K562 (cell line): ENCODE results near the gene PFKFB2. TPM values are rescaled to one million over a fixed set of nuclear protein-coding genes. Genes with fewer than 3 reads are reported as not detected.

Source experiments
- BDP1 ChIP-seq: IDR thresholded peaks from 3 replicates; pipeline ENCODE4 v1.6.1; 2011; ENCODE audit not compliant: insufficient read length, insufficient read depth
- CHD4 ChIP-seq: fragments of 200-600 bp; sonication (generic); IDR thresholded peaks from 3 replicates; pipeline ENCODE4 v1.6.1; 2012; ENCODE audit warnings: low read depth, mild to moderate bottlenecking, mixed read lengths, low read length, inconsistent platforms; ENCODE audit not compliant: insufficient read depth, insufficient replicate concordance, poor library complexity, severe bottlenecking
- CREM ChIP-seq: IDR thresholded peaks from 2 replicates; pipeline ENCODE4 v1.6.1; 2014; ENCODE audit warnings: antibody characterized with exemption, low read depth
- E2F3 ChIP-seq: fragments of 250-450 bp; sonication (Bioruptor Pico); IDR thresholded peaks from 2 replicates; pipeline ENCODE4 v1.4.0; 2020; ENCODE audit warnings: mild to moderate bottlenecking
- EGR1 ChIP-seq: fragments of 450-650 bp; conservative IDR thresholded peaks from 2 replicates; pipeline ENCODE4 v1.6.1; 2017; ENCODE audit warnings: mild to moderate bottlenecking
- ESRRB ChIP-seq: fragments of 250-450 bp; sonication (Bioruptor Pico); IDR thresholded peaks from 2 replicates; pipeline ENCODE4 v1.5.0; 2020; ENCODE audit warnings: mild to moderate bottlenecking, moderate library complexity, borderline replicate concordance
- FOSL1 ChIP-seq: fragments of 200-800 bp; sonication (Bioruptor generic); conservative IDR thresholded peaks from 2 replicates; pipeline ENCODE4 v1.6.1; 2016; ENCODE audit warnings: missing genetic modification characterization, missing compliant biosample characterization
- HMBOX1 ChIP-seq: sonication (generic); IDR thresholded peaks from 2 replicates; pipeline ENCODE4 v1.6.1; 2016
- HNRNPK ChIP-seq: fragments of 200-400 bp; formaldehyde crosslinking; IDR thresholded peaks from one replicate; pipeline ENCODE4 v1.6.1; 2018; ENCODE audit warnings: mild to moderate bottlenecking, low read depth, low read length; ENCODE audit not compliant: poor library complexity, severe bottlenecking
- KDM1A ChIP-seq, 2 experiments: fragments of 450-650 bp; IDR thresholded peaks; 2 replicates each; pipeline ENCODE4 v1.6.1; 2016; ENCODE audit warnings: mild to moderate bottlenecking in 2 of 2
- MAFF ChIP-seq: IDR thresholded peaks from 2 replicates; pipeline ENCODE4 v1.6.1; 2012; ENCODE audit warnings: low read length, improper control_type of control experiment
- MNT ChIP-seq, 2 experiments: fragments of 450-650 bp; conservative IDR thresholded peaks; 2 replicates each; pipeline ENCODE4 v1.6.1; 2017; ENCODE audit warnings: mild to moderate bottlenecking in 2 of 2, moderate library complexity in 2 of 2
- MYC ChIP-seq, 2 experiments: fragments of 250-450 bp in 1 of 2; sonication (Bioruptor Pico) in 1 of 2; IDR thresholded peaks; 2 replicates each; pipeline versions ENCODE4 v1.5.1 to v1.6.1; 2012 to 2021; ENCODE audit warnings: low read depth in 2 of 2, borderline replicate concordance in 1 of 2, improper control_type of control experiment in 1 of 2, low read length in 1 of 2, mild to moderate bottlenecking in 1 of 2, moderate library complexity in 1 of 2
- NR2F6 ChIP-seq: fragments of 450-650 bp; formaldehyde crosslinking; IDR thresholded peaks from 2 replicates; pipeline ENCODE4 v1.4.0; 2020; ENCODE audit warnings: mild to moderate bottlenecking
- PRMT5 ChIP-seq: sonication (generic); formaldehyde crosslinking; IDR thresholded peaks from 2 replicates; pipeline ENCODE4 v1.5.0; 2020; ENCODE audit warnings: missing genetic modification reagents
- SIRT6 ChIP-seq: IDR thresholded peaks from one replicate; pipeline ENCODE4 v1.6.1; 2012; ENCODE audit warnings: low read depth, mild to moderate bottlenecking, control low read depth, inconsistent platforms, low read length, moderate library complexity
- SREBF2 ChIP-seq: sonication (generic); formaldehyde crosslinking; IDR thresholded peaks from 2 replicates; pipeline ENCODE4 v1.4.0; 2020; ENCODE audit warnings: mild to moderate bottlenecking, missing genetic modification reagents
- TFAM ChIP-seq: fragments of 250-450 bp; sonication (Bioruptor Pico); conservative IDR thresholded peaks from 2 replicates; pipeline ENCODE4 v1.5.0; 2021; ENCODE audit warnings: mild to moderate bottlenecking, moderate library complexity
- U2AF2 ChIP-seq: fragments of 200-400 bp; formaldehyde crosslinking; optimal IDR thresholded peaks from 2 replicates; pipeline ENCODE3; 2017; ENCODE audit warnings: low read depth, mild to moderate bottlenecking, low read length
- WHSC1 ChIP-seq: IDR thresholded peaks from one replicate; pipeline ENCODE4 v1.6.1; 2012; ENCODE audit warnings: low read length, control low read depth, inconsistent platforms
- ZEB2 ChIP-seq: fragments of 450-650 bp; IDR thresholded peaks from 2 replicates; pipeline ENCODE4 v1.6.1; 2016
- ZNF217 ChIP-seq: sonication (generic); formaldehyde crosslinking; IDR thresholded peaks from 2 replicates; pipeline ENCODE4 v1.8.0; 2022; ENCODE audit warnings: mild to moderate bottlenecking, missing genetic modification reagents
- ZNF23 ChIP-seq: fragments of 250-450 bp; sonication (Bioruptor Pico); IDR thresholded peaks from 2 replicates; pipeline ENCODE4 v1.4.0; 2020; ENCODE audit warnings: mild to moderate bottlenecking
- ZNF239 ChIP-seq: fragments of 250-450 bp; sonication (Bioruptor Pico); IDR thresholded peaks from 2 replicates; pipeline ENCODE4 v1.4.0; 2020; ENCODE audit warnings: mild to moderate bottlenecking
- ZNF431 ChIP-seq: sonication (generic); formaldehyde crosslinking; IDR thresholded peaks from 2 replicates; pipeline ENCODE4 v1.8.0; 2022; ENCODE audit warnings: mild to moderate bottlenecking, missing genetic modification reagents
- ZNF79 ChIP-seq: fragments of 250-450 bp; sonication (Bioruptor Pico); IDR thresholded peaks from 2 replicates; pipeline ENCODE4 v1.4.0; 2020; ENCODE audit warnings: low read depth, mild to moderate bottlenecking, moderate library complexity
- polyA plus RNA-seq, 8 experiments: library from polyadenylated mRNA; depleted of rRNA in 4 of 8; stranded (reverse) in 5 of 8; unstranded in 3 of 8; fragments of >200 nt; fragmentation: Nextera tagmentation in 2 of 8; fragmentation: Illumina TruSeq in 1 of 8; extraction: Ambion mirVana in 2 of 8; extraction: Trizol in 1 of 8; gene quantifications; 2 replicates each; pipeline versions ENCODE4 v1.2.1 to v1.2.3, GENCODE V29; 2011 to 2014; ENCODE audit warnings: inconsistent platforms in 1 of 8, missing spikeins in 1 of 8
- total RNA-seq, 7 experiments: library from RNA; depleted of rRNA in 6 of 7; stranded (reverse); fragments of >200 nt in 6 of 7; fragmentation: Illumina TruSeq in 2 of 7; extraction: Trizol in 2 of 7; gene quantifications; 2 replicates each; pipeline versions ENCODE4 v1.2.1 to v1.2.3, GENCODE V29; 2011 to 2021; ENCODE audit warnings: low replicate concordance in 1 of 7
- TF ChIP-seq, protein P1 (sequence below), 2 experiments: fragments of 450-650 bp; IDR thresholded peaks; 2 replicates each; pipeline ENCODE4 v1.6.1; 2016

Gene PFKFB2
- total and polyA plus RNA-seq, 9 of the 15 experiments (the other 6 are each of a cell fraction or from before 2014, with no cell fraction given) = 6.9 to 26.0 (median 16.4) TPM

GRCh38 chr1:207020065-207020708 is 32.9 kb upstream of the PFKFB2 start (continued):
- no peak for TF ChIP-seq PRMT5
- TF ChIP-seq ZNF79 (CRISPR knock-in tag) = no peak
- no peak; a peak in 1 of 4 replicates for TF ChIP-seq KDM1A (IDR thresholded peaks at IDR 0.05)
- 0 out of 4 replicates have a peak, but pooled peaks of 1 of the 2 experiments have one; percentile 28 for TF ChIP-seq MNT (conservative IDR thresholded peaks at IDR 0.05)
- TF ChIP-seq WHSC1 = peak; percentile 12
- TF ChIP-seq MYC (IDR thresholded peaks at IDR 0.05; ENCODE audit: low read depth, low read length) = no peak
- no peak for TF ChIP-seq MYC (CRISPR knock-in tag; IDR thresholded peaks at IDR 0.05; ENCODE audit: borderline replicate concordance, low read depth)
- TF ChIP-seq, protein P1, sequence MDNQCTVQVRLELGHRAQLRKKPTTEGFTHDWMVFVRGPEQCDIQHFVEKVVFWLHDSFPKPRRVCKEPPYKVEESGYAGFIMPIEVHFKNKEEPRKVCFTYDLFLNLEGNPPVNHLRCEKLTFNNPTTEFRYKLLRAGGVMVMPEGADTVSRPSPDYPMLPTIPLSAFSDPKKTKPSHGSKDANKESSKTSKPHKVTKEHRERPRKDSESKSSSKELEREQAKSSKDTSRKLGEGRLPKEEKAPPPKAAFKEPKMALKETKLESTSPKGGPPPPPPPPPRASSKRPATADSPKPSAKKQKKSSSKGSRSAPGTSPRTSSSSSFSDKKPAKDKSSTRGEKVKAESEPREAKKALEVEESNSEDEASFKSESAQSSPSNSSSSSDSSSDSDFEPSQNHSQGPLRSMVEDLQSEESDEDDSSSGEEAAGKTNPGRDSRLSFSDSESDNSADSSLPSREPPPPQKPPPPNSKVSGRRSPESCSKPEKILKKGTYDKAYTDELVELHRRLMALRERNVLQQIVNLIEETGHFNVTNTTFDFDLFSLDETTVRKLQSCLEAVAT (IDR thresholded peaks at IDR 0.05) = no peak
- no peak for TF ChIP-seq ZNF239 (CRISPR knock-in tag)
- peak; percentile 36; the same call in 1 of the 2 replicates for TF ChIP-seq ZNF431 (CRISPR knock-in tag)
- TF ChIP-seq BDP1 = no peak
- no peak for TF ChIP-seq TFAM
- TF ChIP-seq EGR1 = peak; percentile 35; the same call in 1 of the 2 replicates
- TF ChIP-seq SIRT6 = no peak
- no peak for TF ChIP-seq ZNF217
- no peak for TF ChIP-seq U2AF2
- TF ChIP-seq SREBF2 = 0 out of 2 replicates have a peak, but pooled peaks have one; percentile 22
- TF ChIP-seq ZEB2 = peak; percentile 19; the same call in 1 of the 2 replicates
- TF ChIP-seq FOSL1 = no peak
- no peak for TF ChIP-seq HNRNPK
- no peak for TF ChIP-seq CHD4
- TF ChIP-seq ESRRB = peak; percentile 35; the same call in 1 of the 2 replicates
- TF ChIP-seq MAFF = no peak
- peak; percentile 20; the same call in 1 of the 2 replicates for TF ChIP-seq CREM
- TF ChIP-seq ZNF23 (CRISPR knock-in tag) = no peak
- TF ChIP-seq NR2F6 (CRISPR knock-in tag) = no peak
- 0 out of 2 replicates have a peak, but pooled peaks have one; percentile 14 for TF ChIP-seq HMBOX1
- TF ChIP-seq E2F3 (CRISPR knock-in tag) = no peak
